Retinal pigment epithelial cell (primary cell): ENCODE results near the gene LMF1.
"Not testable (repeated sequence)": the region's sequence is repeated elsewhere in the genome, so short reads cannot be mapped to it uniquely, and the experiment has no call there.

ENCODE experiments used
- DNase-seq: peaks from one replicate; pipeline ENCODE4 v3.0.0-alpha.2; 2010; ENCODE audit warnings: low read depth
- H3K4me3 ChIP-seq: 2 replicates; pipeline ENCODE4 v1.5.1; 2011; ENCODE audit warnings: mild to moderate bottlenecking, low read length, control low read depth, moderate library complexity
- CTCF ChIP-seq: conservative IDR thresholded peaks from 2 replicates; pipeline ENCODE4 v1.5.1; 2011; ENCODE audit warnings: low read depth, low read length, control low read depth, inconsistent platforms

LMF1 gene

DNA sequence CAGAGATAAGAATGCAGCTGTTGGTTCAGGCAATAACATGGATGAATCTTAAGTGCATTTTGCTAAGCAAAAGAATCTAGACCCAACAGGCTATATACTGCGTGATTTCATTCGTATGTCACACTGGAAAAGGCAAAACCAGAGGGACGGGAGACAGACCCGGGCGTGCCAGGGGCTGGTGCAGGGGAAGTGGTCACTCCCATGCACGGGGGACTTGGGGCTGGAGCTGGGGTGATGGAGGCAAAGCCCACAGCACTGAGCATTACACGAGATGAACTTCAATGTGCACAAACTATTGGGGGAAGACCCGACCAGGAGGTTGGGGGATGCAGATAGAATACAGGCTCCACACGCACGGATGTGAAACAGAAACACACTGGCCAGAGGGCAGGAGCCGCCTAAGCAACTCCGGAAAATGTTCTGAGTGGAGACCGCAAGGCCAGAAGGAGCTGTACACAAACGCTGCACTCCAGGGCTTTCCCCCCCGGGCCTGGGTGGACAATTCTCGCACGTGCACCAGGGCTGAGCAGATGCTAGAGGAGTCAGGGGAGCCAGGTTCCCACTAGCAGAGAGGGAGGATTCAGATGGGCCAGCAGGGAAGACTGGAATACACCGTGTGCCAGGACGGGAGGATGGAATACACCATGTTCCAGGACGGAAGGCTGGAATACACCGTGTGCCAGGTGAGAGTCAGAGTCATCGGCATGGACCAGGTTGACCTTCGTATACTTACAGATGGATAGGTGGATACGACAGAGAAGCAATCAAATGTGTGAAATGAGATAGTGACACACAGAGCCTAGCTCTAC lies 11.3 kb downstream of the LMF1 start:
- DNase-seq: no peak
- H3K4me3 ChIP-seq: no peak overlapping the region
- TF ChIP-seq CTCF: no peak

GRCh38 chr16:955766-956165 lies 15.0 kb downstream of the LMF1 start:
- not testable (repeated sequence) for H3K4me3 ChIP-seq, DNase-seq

- DNase-seq, H3K4me3 ChIP-seq: not testable (repeated sequence)
Observed at GRCh38 chr16:953818-954217, 17.0 kb downstream of the LMF1 start.

GRCh38 chr16:952321-952720 lies 18.5 kb downstream of the LMF1 start:
- no peak for TF ChIP-seq CTCF
- no peak for DNase-seq
- no peak overlapping the region for H3K4me3 ChIP-seq

DNA sequence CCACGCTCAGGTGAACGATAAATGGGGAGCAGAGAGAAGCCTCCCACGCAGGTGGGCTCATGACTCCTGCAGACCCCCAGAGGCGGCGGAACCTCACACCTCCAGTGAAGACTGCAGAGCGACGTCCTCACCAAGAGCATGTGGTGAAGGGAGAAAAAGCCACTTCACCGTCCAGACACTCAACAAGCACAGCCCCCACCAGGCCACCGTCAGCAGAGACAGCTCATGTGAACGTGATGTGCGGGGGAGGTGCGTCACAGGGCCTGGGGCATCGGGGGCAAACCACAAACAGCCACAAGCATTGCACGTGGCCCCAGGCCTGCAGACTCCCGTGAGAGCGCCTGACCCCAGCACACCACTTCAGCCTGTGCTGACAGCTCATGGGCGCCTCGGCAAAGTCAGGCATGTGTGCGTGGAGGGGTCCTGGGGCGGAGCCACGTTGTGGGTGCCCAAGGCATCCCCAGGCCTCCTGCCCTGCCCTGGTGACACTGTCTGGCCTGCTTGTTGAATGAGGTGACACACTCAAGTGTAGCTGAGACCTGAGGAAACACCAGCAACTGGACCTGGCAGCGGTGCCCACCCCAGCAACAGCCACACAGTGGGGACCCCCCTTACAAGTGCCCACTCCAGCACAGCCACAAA lies 19.0 kb downstream of the LMF1 start:
- DNase-seq: peak; percentile 28
- no peak overlapping the region for H3K4me3 ChIP-seq
- no peak for TF ChIP-seq CTCF

DNA sequence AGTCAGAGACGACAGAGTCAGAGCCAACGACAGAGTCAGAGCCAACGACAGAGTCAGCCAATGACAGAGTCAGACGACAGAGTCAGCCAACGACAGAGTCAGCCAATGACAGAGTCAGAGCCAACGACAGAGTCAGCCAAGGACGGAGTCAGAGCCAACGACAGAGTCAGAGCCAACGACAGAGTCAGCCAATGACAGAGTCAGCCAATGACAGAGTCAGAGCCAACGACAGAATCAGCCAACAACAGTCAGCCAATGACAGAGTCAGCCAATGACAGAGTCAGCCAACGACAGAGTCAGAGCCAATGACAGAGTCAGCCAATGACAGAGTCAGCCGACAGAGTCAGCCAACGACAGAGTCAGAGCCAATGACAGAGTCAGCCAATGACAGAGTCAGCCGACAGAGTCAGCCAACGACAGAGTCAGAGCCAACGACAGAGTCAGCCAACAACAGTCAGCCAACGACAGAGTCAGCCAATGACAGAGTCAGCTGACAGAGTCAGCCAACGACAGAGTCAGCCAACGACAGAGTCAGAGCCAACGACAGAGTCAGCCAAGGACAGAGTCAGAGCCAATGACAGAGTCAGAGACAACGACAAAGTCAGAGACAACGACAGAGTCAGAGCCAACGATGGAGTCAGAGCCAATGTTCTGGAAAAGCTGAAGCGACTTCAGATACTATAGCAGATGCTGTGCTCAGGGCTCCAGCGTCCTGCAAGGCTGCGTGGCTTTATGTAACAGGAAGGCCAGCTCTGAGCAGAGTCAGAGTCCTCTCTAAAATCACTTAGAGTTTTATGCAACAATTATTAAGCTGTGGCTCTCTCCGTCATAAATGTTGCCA lies 19.8 kb downstream of the LMF1 start:
- H3K4me3 ChIP-seq, DNase-seq: not testable (repeated sequence)

GRCh38 chr16:948767-949166 lies 22.0 kb downstream of the LMF1 start:
- H3K4me3 ChIP-seq, DNase-seq: not testable (repeated sequence)

- not testable (repeated sequence) for H3K4me3 ChIP-seq, DNase-seq
Observed at GRCh38 chr16:947922-948303, 22.9 kb downstream of the LMF1 start.

DNA sequence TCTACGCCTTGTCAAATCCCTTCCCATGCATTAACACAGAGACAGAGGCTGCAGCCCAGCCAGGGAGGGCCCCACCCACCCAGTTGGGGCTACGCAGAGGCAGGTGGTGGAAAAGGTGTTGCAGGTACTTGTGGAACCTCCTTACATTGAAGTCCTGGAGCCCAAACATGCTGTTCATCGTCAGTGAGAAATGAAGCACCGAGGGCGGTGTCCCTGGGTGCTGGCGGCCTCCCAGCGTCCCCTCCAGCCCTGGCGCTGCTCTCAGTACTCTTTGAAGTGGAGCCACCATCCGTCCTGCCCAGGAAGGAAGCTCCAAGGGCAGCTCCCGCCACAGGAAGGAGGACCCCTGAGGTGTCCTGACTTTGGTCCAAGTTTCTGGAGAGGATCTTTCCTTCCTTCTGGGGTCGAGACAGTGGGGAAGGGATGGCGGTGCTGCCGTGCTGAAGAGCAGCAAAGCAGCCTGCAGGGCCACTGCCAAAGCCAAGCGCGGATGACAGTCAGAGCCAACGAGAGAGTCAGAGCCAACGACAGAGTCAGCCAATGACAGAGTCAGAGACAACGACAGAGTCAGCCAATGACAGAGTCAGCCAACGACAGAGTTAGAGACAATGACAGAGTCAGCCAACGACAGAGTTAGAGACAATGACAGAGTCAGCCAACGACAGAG lies 23.4 kb downstream of the LMF1 start:
- TF ChIP-seq CTCF: no peak
- no peak for DNase-seq
- H3K4me3 ChIP-seq: no peak overlapping the region
